Activated T-cell treated with anti-CD3 and anti-CD28 coated beads, Interleukin-2, amount 50 U/mL, for 48 hours (primary cell): ENCODE results near the gene ZNF592.
"Not testable (repeated sequence)": the region's sequence is repeated elsewhere in the genome, so short reads cannot be mapped to it uniquely, and the experiment has no call there.

Experiments
- DNase-seq, 2 experiments: peaks; one replicate each; pipeline ENCODE4 v3.0.0-alpha.2; 2020

Gene ZNF592

GRCh38 chr15:84749111-84749991, 959 bp downstream of the ZNF592 start:
- DNase-seq = peak; percentile 64 to 69

- no peak for DNase-seq
Measured at GRCh38 chr15:84750583-84751092, 2.2 kb downstream of the ZNF592 start.

GRCh38 chr15:84751721-84752120, 3.3 kb downstream of the ZNF592 start:
- not testable (repeated sequence) for DNase-seq

- DNase-seq = no peak
Measured at GRCh38 chr15:84752195-84752594, 3.8 kb downstream of the ZNF592 start.

GRCh38 chr15:84752700-84753099, 4.3 kb downstream of the ZNF592 start:
- no peak for DNase-seq

GRCh38 chr15:84754889-84755288, 6.5 kb downstream of the ZNF592 start:
- not testable (repeated sequence) for DNase-seq

- no peak for DNase-seq
Measured at GRCh38 chr15:84755736-84756527, 7.5 kb downstream of the ZNF592 start.

GRCh38 chr15:84759018-84759417, 10.6 kb downstream of the ZNF592 start:
- no peak for DNase-seq

GRCh38 chr15:84760219-84760618, 11.8 kb downstream of the ZNF592 start:
- DNase-seq = no peak

- peak in 1 of 2 experiments; percentile 33 for DNase-seq
Measured at GRCh38 chr15:84761607-84762131, 13.3 kb downstream of the ZNF592 start.

GRCh38 chr15:84762840-84763572, 14.6 kb downstream of the ZNF592 start:
- no peak for DNase-seq

GRCh38 chr15:84764585-84764984, 16.2 kb downstream of the ZNF592 start:
- no peak for DNase-seq

GRCh38 chr15:84764989-84765388, 16.6 kb downstream of the ZNF592 start:
- DNase-seq = no peak

GRCh38 chr15:84765675-84766074, 17.3 kb downstream of the ZNF592 start:
- DNase-seq = no peak

GRCh38 chr15:84766461-84767035, 18.2 kb downstream of the ZNF592 start:
- DNase-seq = peak in 1 of 2 experiments; percentile 9

GRCh38 chr15:84772031-84772430, 23.6 kb downstream of the ZNF592 start:
- DNase-seq = no peak

GRCh38 chr15:84772467-84772866, 24.1 kb downstream of the ZNF592 start:
- no peak for DNase-seq

GRCh38 chr15:84773716-84774115, 25.3 kb downstream of the ZNF592 start:
- no peak for DNase-seq

GRCh38 chr15:84775867-84776449, 27.6 kb downstream of the ZNF592 start:
- DNase-seq = no peak

GRCh38 chr15:84778194-84778593, 29.8 kb downstream of the ZNF592 start:
- DNase-seq = no peak

- no peak for DNase-seq
Measured at GRCh38 chr15:84780492-84780891, 32.1 kb downstream of the ZNF592 start.

- DNase-seq = no peak
Measured at GRCh38 chr15:84781495-84781894, 33.1 kb downstream of the ZNF592 start.
